GM23338 (cell line): ENCODE results near the gene SIAE.

Experiments used
- EZH2 ChIP-seq: fragments of 200-600 bp; sonication (generic); IDR thresholded peaks from one replicate; pipeline ENCODE4 v1.8.0; 2017; ENCODE audit warnings: antibody characterized with exemption, mild to moderate bottlenecking, low read depth; ENCODE audit not compliant: unreplicated experiment
- EZH2phosphoT487 ChIP-seq: fragments of 200-600 bp; sonication (generic); IDR thresholded peaks from one replicate; pipeline ENCODE4 v1.8.1; 2018; ENCODE audit warnings: antibody characterized with exemption; ENCODE audit not compliant: unreplicated experiment
- POLR2AphosphoS5 ChIP-seq: IDR thresholded peaks from 2 replicates; pipeline ENCODE4 v1.6.1; 2016; ENCODE audit warnings: antibody characterized with exemption, low read depth
- TF ChIP-seq, protein P1 (sequence below), 2 experiments: fragments of 200-600 bp in 1 of 2; sonication (generic) in 1 of 2; conservative IDR thresholded peaks; 2 replicates each; pipeline versions ENCODE4 v1.5.1 to v1.6.1; 2016 to 2017; ENCODE audit warnings: antibody characterized with exemption in 2 of 2, low read depth in 2 of 2, mild to moderate bottlenecking in 2 of 2, moderate library complexity in 1 of 2
- TF ChIP-seq, protein P2 (sequence below): IDR thresholded peaks from one replicate; pipeline ENCODE4 v1.6.1; 2018; ENCODE audit warnings: antibody characterized with exemption; ENCODE audit not compliant: unreplicated experiment

- TF ChIP-seq, protein P1, sequence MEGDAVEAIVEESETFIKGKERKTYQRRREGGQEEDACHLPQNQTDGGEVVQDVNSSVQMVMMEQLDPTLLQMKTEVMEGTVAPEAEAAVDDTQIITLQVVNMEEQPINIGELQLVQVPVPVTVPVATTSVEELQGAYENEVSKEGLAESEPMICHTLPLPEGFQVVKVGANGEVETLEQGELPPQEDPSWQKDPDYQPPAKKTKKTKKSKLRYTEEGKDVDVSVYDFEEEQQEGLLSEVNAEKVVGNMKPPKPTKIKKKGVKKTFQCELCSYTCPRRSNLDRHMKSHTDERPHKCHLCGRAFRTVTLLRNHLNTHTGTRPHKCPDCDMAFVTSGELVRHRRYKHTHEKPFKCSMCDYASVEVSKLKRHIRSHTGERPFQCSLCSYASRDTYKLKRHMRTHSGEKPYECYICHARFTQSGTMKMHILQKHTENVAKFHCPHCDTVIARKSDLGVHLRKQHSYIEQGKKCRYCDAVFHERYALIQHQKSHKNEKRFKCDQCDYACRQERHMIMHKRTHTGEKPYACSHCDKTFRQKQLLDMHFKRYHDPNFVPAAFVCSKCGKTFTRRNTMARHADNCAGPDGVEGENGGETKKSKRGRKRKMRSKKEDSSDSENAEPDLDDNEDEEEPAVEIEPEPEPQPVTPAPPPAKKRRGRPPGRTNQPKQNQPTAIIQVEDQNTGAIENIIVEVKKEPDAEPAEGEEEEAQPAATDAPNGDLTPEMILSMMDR (conservative IDR thresholded peaks at IDR 0.05; ENCODE audit: low read depth in 2 of 2): no peak
- TF ChIP-seq, protein P2, sequence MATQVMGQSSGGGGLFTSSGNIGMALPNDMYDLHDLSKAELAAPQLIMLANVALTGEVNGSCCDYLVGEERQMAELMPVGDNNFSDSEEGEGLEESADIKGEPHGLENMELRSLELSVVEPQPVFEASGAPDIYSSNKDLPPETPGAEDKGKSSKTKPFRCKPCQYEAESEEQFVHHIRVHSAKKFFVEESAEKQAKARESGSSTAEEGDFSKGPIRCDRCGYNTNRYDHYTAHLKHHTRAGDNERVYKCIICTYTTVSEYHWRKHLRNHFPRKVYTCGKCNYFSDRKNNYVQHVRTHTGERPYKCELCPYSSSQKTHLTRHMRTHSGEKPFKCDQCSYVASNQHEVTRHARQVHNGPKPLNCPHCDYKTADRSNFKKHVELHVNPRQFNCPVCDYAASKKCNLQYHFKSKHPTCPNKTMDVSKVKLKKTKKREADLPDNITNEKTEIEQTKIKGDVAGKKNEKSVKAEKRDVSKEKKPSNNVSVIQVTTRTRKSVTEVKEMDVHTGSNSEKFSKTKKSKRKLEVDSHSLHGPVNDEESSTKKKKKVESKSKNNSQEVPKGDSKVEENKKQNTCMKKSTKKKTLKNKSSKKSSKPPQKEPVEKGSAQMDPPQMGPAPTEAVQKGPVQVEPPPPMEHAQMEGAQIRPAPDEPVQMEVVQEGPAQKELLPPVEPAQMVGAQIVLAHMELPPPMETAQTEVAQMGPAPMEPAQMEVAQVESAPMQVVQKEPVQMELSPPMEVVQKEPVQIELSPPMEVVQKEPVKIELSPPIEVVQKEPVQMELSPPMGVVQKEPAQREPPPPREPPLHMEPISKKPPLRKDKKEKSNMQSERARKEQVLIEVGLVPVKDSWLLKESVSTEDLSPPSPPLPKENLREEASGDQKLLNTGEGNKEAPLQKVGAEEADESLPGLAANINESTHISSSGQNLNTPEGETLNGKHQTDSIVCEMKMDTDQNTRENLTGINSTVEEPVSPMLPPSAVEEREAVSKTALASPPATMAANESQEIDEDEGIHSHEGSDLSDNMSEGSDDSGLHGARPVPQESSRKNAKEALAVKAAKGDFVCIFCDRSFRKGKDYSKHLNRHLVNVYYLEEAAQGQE: no peak
- TF ChIP-seq EZH2: no peak
- peak; percentile 94 for TF ChIP-seq POLR2AphosphoS5
- TF ChIP-seq EZH2phosphoT487: no peak
Observed at GRCh38 chr11:124622531-124623451, 50.7 kb downstream of the SIAE start, which contains the start of gene TBRG1.
